Measurements from ENCODE around the gene VHLL. TPM values are rescaled to one million over a fixed set of nuclear protein-coding genes. Genes with fewer than 3 reads are reported as not detected.

The VHLL gene
- total and polyA plus RNA-seq, 2 of the 13 experiments (the other 11 are each of a cell fraction or from before 2014, with no cell fraction given): 0.24 TPM; not detected in 1

GRCh38 chr1:156282479-156283222, 16.5 kb downstream of the VHLL start, which contains the start of gene SMG5 (continued):
- TF ChIP-seq ZNF646 (CRISPR knock-in tag; IDR thresholded peaks at IDR 0.05) (0 out of 2 replicates have a peak, but pooled peaks have one; percentile 12), ZNF367 (CRISPR knock-in tag; IDR thresholded peaks at IDR 0.05; ENCODE audit: borderline replicate concordance) (no peak), HNRNPUL1 (IDR thresholded peaks at IDR 0.05; ENCODE audit: low read depth, low read length) (no peak), ZFAT (CRISPR knock-in tag; conservative IDR thresholded peaks at IDR 0.05) (no peak), ZNF34 (CRISPR knock-in tag; IDR thresholded peaks at IDR 0.05; ENCODE audit: borderline replicate concordance) (0 out of 2 replicates have a peak, but pooled peaks have one; percentile 77), TFAP4 (IDR thresholded peaks at IDR 0.05; ENCODE audit: borderline replicate concordance, low read depth) (peak; percentile 55; the same call in 1 of the 2 replicates), SIN3A (IDR thresholded peaks at IDR 0.05; ENCODE audit: borderline replicate concordance, low read depth, low read length) (peak; percentile 98), ZNF451 (CRISPR knock-in tag; IDR thresholded peaks at IDR 0.05) (peak; percentile 81; the same call in 1 of the 2 replicates)
- TF ChIP-seq, protein P1, sequence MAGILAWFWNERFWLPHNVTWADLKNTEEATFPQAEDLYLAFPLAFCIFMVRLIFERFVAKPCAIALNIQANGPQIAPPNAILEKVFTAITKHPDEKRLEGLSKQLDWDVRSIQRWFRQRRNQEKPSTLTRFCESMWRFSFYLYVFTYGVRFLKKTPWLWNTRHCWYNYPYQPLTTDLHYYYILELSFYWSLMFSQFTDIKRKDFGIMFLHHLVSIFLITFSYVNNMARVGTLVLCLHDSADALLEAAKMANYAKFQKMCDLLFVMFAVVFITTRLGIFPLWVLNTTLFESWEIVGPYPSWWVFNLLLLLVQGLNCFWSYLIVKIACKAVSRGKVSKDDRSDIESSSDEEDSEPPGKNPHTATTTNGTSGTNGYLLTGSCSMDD (CRISPR knock-in tag; IDR thresholded peaks at IDR 0.05): no peak
- TF ChIP-seq, protein P2, sequence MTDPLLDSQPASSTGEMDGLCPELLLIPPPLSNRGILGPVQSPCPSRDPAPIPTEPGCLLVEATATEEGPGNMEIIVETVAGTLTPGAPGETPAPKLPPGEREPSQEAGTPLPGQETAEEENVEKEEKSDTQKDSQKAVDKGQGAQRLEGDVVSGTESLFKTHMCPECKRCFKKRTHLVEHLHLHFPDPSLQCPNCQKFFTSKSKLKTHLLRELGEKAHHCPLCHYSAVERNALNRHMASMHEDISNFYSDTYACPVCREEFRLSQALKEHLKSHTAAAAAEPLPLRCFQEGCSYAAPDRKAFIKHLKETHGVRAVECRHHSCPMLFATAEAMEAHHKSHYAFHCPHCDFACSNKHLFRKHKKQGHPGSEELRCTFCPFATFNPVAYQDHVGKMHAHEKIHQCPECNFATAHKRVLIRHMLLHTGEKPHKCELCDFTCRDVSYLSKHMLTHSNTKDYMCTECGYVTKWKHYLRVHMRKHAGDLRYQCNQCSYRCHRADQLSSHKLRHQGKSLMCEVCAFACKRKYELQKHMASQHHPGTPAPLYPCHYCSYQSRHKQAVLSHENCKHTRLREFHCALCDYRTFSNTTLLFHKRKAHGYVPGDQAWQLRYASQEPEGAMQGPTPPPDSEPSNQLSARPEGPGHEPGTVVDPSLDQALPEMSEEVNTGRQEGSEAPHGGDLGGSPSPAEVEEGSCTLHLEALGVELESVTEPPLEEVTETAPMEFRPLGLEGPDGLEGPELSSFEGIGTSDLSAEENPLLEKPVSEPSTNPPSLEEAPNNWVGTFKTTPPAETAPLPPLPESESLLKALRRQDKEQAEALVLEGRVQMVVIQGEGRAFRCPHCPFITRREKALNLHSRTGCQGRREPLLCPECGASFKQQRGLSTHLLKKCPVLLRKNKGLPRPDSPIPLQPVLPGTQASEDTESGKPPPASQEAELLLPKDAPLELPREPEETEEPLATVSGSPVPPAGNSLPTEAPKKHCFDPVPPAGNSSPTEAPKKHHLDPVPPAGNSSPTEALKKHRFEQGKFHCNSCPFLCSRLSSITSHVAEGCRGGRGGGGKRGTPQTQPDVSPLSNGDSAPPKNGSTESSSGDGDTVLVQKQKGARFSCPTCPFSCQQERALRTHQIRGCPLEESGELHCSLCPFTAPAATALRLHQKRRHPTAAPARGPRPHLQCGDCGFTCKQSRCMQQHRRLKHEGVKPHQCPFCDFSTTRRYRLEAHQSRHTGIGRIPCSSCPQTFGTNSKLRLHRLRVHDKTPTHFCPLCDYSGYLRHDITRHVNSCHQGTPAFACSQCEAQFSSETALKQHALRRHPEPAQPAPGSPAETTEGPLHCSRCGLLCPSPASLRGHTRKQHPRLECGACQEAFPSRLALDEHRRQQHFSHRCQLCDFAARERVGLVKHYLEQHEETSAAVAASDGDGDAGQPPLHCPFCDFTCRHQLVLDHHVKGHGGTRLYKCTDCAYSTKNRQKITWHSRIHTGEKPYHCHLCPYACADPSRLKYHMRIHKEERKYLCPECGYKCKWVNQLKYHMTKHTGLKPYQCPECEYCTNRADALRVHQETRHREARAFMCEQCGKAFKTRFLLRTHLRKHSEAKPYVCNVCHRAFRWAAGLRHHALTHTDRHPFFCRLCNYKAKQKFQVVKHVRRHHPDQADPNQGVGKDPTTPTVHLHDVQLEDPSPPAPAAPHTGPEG (CRISPR knock-in tag; IDR thresholded peaks at IDR 0.05): 0 out of 2 replicates have a peak, but pooled peaks have one; percentile 14
